Astrocyte of the spinal cord (primary cell): ENCODE measurements around the gene IQGAP2.

Experiments used
- DNase-seq: peaks from one replicate; pipeline ENCODE4 v3.0.0; 2011; ENCODE audit warnings: low read depth, low spot score
- H3K4me3 ChIP-seq: 2 replicates; pipeline ENCODE4 v1.5.1; 2011; ENCODE audit warnings: low read depth, mild to moderate bottlenecking, low read length, moderate library complexity
- in situ Hi-C: cut with HindIII; loops from 2 replicates; pipeline ENCODE4 v1.10.0; 2017; ENCODE audit warnings: low sequenced_read_pairs
- TF ChIP-seq, protein P1 (sequence below): IDR thresholded peaks from 2 replicates; pipeline ENCODE4 v1.5.1; 2012; ENCODE audit warnings: low read depth, mild to moderate bottlenecking, low read length, inconsistent platforms

Gene IQGAP2

GRCh38 chr5:76408104-76408654, 5.1 kb downstream of the IQGAP2 start:
- TF ChIP-seq, protein P1, sequence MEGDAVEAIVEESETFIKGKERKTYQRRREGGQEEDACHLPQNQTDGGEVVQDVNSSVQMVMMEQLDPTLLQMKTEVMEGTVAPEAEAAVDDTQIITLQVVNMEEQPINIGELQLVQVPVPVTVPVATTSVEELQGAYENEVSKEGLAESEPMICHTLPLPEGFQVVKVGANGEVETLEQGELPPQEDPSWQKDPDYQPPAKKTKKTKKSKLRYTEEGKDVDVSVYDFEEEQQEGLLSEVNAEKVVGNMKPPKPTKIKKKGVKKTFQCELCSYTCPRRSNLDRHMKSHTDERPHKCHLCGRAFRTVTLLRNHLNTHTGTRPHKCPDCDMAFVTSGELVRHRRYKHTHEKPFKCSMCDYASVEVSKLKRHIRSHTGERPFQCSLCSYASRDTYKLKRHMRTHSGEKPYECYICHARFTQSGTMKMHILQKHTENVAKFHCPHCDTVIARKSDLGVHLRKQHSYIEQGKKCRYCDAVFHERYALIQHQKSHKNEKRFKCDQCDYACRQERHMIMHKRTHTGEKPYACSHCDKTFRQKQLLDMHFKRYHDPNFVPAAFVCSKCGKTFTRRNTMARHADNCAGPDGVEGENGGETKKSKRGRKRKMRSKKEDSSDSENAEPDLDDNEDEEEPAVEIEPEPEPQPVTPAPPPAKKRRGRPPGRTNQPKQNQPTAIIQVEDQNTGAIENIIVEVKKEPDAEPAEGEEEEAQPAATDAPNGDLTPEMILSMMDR = no peak
- in situ Hi-C loops = no loop called here
- DNase-seq = no peak
- no peak overlapping the region for H3K4me3 ChIP-seq

DNA sequence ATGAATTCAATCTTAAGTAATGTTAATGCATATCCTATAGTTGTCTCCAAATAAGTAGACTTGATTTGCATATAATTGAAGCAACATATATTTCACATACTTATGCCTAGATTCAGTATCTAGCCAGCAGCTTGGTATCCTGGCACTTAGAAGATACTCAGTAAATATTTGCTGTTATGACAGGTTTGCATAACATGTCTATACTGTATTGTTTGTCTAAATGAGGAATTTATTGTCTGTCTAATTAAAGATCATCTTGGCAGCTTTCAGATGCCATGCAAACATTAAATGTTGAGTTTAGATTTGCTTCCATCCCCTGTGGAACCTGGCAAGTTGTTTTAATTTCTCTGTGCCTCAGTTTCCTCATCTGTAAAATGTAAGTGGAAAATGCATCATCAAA, 9.4 kb downstream of the IQGAP2 start:
- in situ Hi-C loops = no loop called here
- no peak overlapping the region for H3K4me3 ChIP-seq
- no peak for DNase-seq
- TF ChIP-seq, protein P1 = no peak

DNA sequence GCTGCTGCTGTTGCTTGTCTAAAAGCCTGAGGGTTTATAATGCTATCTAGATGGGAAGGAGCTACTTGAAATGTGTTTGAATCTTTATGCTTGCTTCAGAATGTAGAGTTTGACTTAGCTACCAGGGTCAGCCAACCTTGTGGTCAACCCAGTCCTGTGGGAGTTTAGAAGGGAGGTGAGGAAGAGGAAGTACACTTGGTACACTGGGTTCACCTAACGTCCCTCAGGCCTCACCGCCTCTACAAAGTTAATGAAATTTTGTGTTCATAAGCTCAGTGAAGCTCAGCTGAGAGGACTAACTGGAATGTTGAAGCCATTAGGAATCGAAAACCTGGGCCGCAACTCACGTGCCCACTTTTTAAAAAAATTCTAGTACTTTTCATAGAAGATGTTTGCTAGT, 10.7 kb downstream of the IQGAP2 start:
- TF ChIP-seq, protein P1 = no peak
- in situ Hi-C loops = no loop called here
- no peak overlapping the region for H3K4me3 ChIP-seq
- no peak for DNase-seq

DNA sequence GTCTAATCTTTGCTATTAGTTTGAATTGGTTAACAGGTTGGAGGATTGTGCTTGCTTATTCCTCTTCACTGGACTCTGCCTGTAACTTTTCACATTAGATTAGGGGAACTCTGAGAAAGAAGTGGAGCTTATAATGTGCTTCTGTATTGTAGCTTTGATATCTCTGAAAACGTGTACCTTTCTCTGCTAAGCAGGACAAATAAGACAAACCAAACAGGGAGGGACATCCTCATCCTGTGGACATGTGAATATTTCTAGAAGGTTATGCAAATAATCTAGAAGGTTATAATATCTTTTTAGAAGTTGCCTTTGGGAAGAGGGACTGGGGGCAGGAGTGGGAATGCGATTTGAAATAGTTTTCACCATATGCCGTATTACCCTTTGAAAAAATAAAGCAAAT, 11.7 kb downstream of the IQGAP2 start:
- in situ Hi-C loops = no loop called here
- H3K4me3 ChIP-seq = no peak overlapping the region
- DNase-seq = no peak
- TF ChIP-seq, protein P1 = no peak

- H3K4me3 ChIP-seq = no peak overlapping the region
- TF ChIP-seq, protein P1 = no peak
- DNase-seq = no peak
- in situ Hi-C loops = no loop called here
Measured at GRCh38 chr5:76415855-76416254, 12.8 kb downstream of the IQGAP2 start.

GRCh38 chr5:76419597-76420298, 16.7 kb downstream of the IQGAP2 start:
- in situ Hi-C loops = no loop called here
- TF ChIP-seq, protein P1 = no peak
- no peak for DNase-seq
- no peak overlapping the region for H3K4me3 ChIP-seq
